Adrenal gland (tissue), 12 donors: Measurements from ENCODE around the gene TMEM50A. TPM values are rescaled to one million over a fixed set of nuclear protein-coding genes. Genes with fewer than 3 reads are reported as not detected.
"Not testable (repeated sequence)": the region's sequence is repeated elsewhere in the genome, so short reads cannot be mapped to it uniquely, and the experiment has no call there.

Experiments
- DNase-seq, 7 donors: peaks; one replicate each; pipeline ENCODE4 v3.0.0-alpha.2; 2019 to 2020
- H3K27ac ChIP-seq, 5 donors: fragments of 200-600 bp; sonication (generic) in 4 of 5; 1 replicate in 3 of 5; 2 replicates in 2 of 5; pipeline versions ENCODE4 v1.5.1 to v1.8.0; 2016 to 2020; ENCODE audit warnings: mild to moderate bottlenecking in 1 of 5
- H3K27me3 ChIP-seq: fragments of 200-600 bp; 2 replicates; pipeline ENCODE4 v1.8.0; 2021
- H3K36me3 ChIP-seq, 2 donors: fragments of 200-600 bp; replicated peaks in 1 of 2; 1 replicate in 1 of 2; 2 replicates in 1 of 2; pipeline versions ENCODE4 v1.5.1 to v1.8.0; 2018 to 2022
- H3K4me1 ChIP-seq, 2 donors: fragments of 200-600 bp; replicated peaks in 1 of 2; 1 replicate in 1 of 2; 2 replicates in 1 of 2; pipeline versions ENCODE4 v1.5.1 to v1.8.0; 2018 to 2021
- H3K4me3 ChIP-seq, 4 donors: fragments of 200-600 bp; sonication (generic) in 3 of 4; one replicate each; pipeline ENCODE4 v1.5.1; 2016 to 2018
- H3K9me3 ChIP-seq, 3 donors: fragments of 200-600 bp; sonication (generic) in 1 of 3; replicated peaks in 1 of 3; 1 replicate in 2 of 3; 2 replicates in 1 of 3; pipeline versions ENCODE4 v1.5.1 to v1.8.0; 2016 to 2021
- CTCF ChIP-seq, 6 experiments: fragments of 450-650 bp in 4 of 6; fragments of 200-600 bp in 2 of 6; sonication (generic) in 1 of 6; IDR thresholded peaks; 1 replicate in 5 of 6; 2 replicates in 1 of 6; pipeline versions ENCODE4 v1.5.1 to v1.8.0; 2016 to 2021; ENCODE audit warnings: antibody characterized with exemption in 6 of 6, mild to moderate bottlenecking in 2 of 6, moderate library complexity in 1 of 6
- POLR2A ChIP-seq, 2 donors: fragments of 450-650 bp; IDR thresholded peaks; one replicate each; pipeline ENCODE4 v1.6.1; 2017; ENCODE audit warnings: antibody characterized with exemption in 2 of 2, mild to moderate bottlenecking in 2 of 2, moderate library complexity in 1 of 2
- WGBS, 4 donors: extraction: QIAGEN DNeasy Blood & Tissue Kit in 2 of 4; methylation state at CpG; one replicate each; pipeline versions ENCODE4 v1.1.5 to v1.1.7; 2013 to 2017; 5-methylcytosine and 5-hydroxymethylcytosine counted together
- intact Hi-C, 2 donors: fragments of 100-400 bp; cut with DNase I; formaldehyde crosslinking; loops; one replicate each; pipeline versions ENCODE4 v1.14.1 to v1.15.0; 2022 to 2023
- polyA plus RNA-seq, 3 donors: library from polyadenylated mRNA; stranded (reverse); fragments of 200-250 nt in 2 of 3; fragments of 350-450 nt in 1 of 3; fragmentation: Illumina TruSeq in 1 of 3; extraction: RNeasy Lipid Tissue Mini Kit (QIAGEN cat#74804) in 1 of 3; gene quantifications; one replicate each; pipeline ENCODE4 v1.2.3, GENCODE V29; 2013 to 2014
- total RNA-seq, 9 donors: library from RNA; depleted of rRNA in 4 of 9; stranded (reverse); fragments of >200 nt in 4 of 9; fragments of 120-200 nt in 1 of 9; fragmentation: NEBNext Ultra II Directional in 1 of 9; extraction: Animal tissue kit (Norgen Biotek cat#: 25700) in 1 of 9; gene quantifications; one replicate each; pipeline versions ENCODE4 v1.1.0 to v1.2.4, GENCODE V29; 2013 to 2023
- donor health status: healthy with polysubstance abuse.
- donor health status: Bipolar disorder and iron deficiency.
- donor health status: DM: yes; HTN: yes; CAD: no.
- donor health status: DM: no; HTN: no; CAD: no.
- donor health status: DM: no; HTN: no; CAD: no.
- donor health status: DM: yes; HTN: yes; CAD: no.

Gene TMEM50A
- total and polyA plus RNA-seq, 12 donors: 77.5 to 230 (median 154) TPM

- WGBS, 4 donors: 68 to 82% (median 72%) methylated on average over 4 of the region's 4 CpGs
- H3K4me1 ChIP-seq, intact Hi-C loops, H3K4me3 ChIP-seq, H3K9me3 ChIP-seq, H3K27ac ChIP-seq, H3K27me3 ChIP-seq, DNase-seq, H3K36me3 ChIP-seq: not testable (repeated sequence)
Measured at GRCh38 chr1:25387096-25387495, 49.0 kb downstream of the TMEM50A start.

- H3K4me1 ChIP-seq, H3K27me3 ChIP-seq, H3K4me3 ChIP-seq, DNase-seq, intact Hi-C loops, H3K27ac ChIP-seq, H3K36me3 ChIP-seq, H3K9me3 ChIP-seq: not testable (repeated sequence)
- WGBS, 4 donors: 51 to 69% (median 61%) methylated on average over 5 to 9 of the region's 9 CpGs
Measured at GRCh38 chr1:25388691-25389090, 50.6 kb downstream of the TMEM50A start.

GRCh38 chr1:25389721-25390120, 51.6 kb downstream of the TMEM50A start:
- H3K9me3 ChIP-seq, H3K4me3 ChIP-seq, DNase-seq, H3K27ac ChIP-seq, H3K27me3 ChIP-seq, H3K4me1 ChIP-seq, H3K36me3 ChIP-seq, intact Hi-C loops: not testable (repeated sequence)
- WGBS, 4 donors: 69 to 87% (median 78%) methylated on average over 1 to 3 of the region's 3 CpGs

- no peak overlapping the region for H3K27ac ChIP-seq
- H3K27me3 ChIP-seq: no peaks in the 10 kb centered on the region
- intact Hi-C loops: no loop called here
- no peaks in the 10 kb centered on the region for H3K36me3 ChIP-seq
- no peaks in the 10 kb centered on the region for H3K9me3 ChIP-seq
- DNase-seq: no peak
- WGBS, 4 donors: 90 to 94% (median 92%) methylated on average over 6 of the region's 6 CpGs
- no peak for TF ChIP-seq POLR2A (IDR thresholded peaks at IDR 0.05)
- no peak for TF ChIP-seq CTCF (IDR thresholded peaks at IDR 0.05)
- no peaks in the 10 kb centered on the region for H3K4me1 ChIP-seq
- no peak overlapping the region for H3K4me3 ChIP-seq
Measured at GRCh38 chr1:25392841-25393240, 54.7 kb downstream of the TMEM50A start.

- H3K4me3 ChIP-seq, intact Hi-C loops, H3K9me3 ChIP-seq, DNase-seq, H3K27ac ChIP-seq, H3K4me1 ChIP-seq, H3K27me3 ChIP-seq, H3K36me3 ChIP-seq: not testable (repeated sequence)
- WGBS, 4 donors: 72 to 76% (median 72%) methylated on average over 4 to 5 of the region's 10 CpGs
Measured at GRCh38 chr1:25397549-25397948, 59.4 kb downstream of the TMEM50A start.

GRCh38 chr1:25398079-25398478, 59.9 kb downstream of the TMEM50A start:
- no CpG with 5 or more reads among the region's 2 CpGs for WGBS, 4 donors
- H3K27ac ChIP-seq: not testable (repeated sequence)

GRCh38 chr1:25402947-25403803, 65.0 kb downstream of the TMEM50A start:
- not testable (repeated sequence) for H3K4me3 ChIP-seq, H3K4me1 ChIP-seq, H3K36me3 ChIP-seq, H3K27ac ChIP-seq, H3K27me3 ChIP-seq, H3K9me3 ChIP-seq
- intact Hi-C loops: loop anchor here in 1 of 2 donors (5.0 kb wide), 1 partner anchor 119 kb away; no protein-coding TSS in a partner anchor
- peak in 5 of 7 donors; percentile 25 to 58 (median 36) for DNase-seq
- 13 to 78% (median 17%) methylated on average over 2 to 6 of the region's 8 CpGs for WGBS, 4 donors
- TF ChIP-seq CTCF (IDR thresholded peaks at IDR 0.05): peak in 3 of 6 experiments; percentile 23 to 38 (median 35)

More at GRCh38 chr1:25398079-25398478, 59.9 kb downstream of the TMEM50A start:
- H3K4me1 ChIP-seq, H3K36me3 ChIP-seq, DNase-seq, H3K4me3 ChIP-seq, H3K27me3 ChIP-seq, H3K9me3 ChIP-seq, intact Hi-C loops: not testable (repeated sequence)

GRCh38 chr1:25405731-25406305, 67.7 kb downstream of the TMEM50A start:
- H3K27ac ChIP-seq, H3K4me1 ChIP-seq, H3K9me3 ChIP-seq, H3K36me3 ChIP-seq, DNase-seq, intact Hi-C loops, H3K4me3 ChIP-seq, H3K27me3 ChIP-seq: not testable (repeated sequence)
- WGBS, 4 donors: 77 to 90% (median 88%) methylated on average over 5 to 9 of the region's 12 CpGs
